ENCODE measurements around the gene MAN2B2. TPM values are rescaled to one million over a fixed set of nuclear protein-coding genes. Genes with fewer than 3 reads are reported as not detected.

MAN2B2 gene
- total and polyA plus RNA-seq, 12 donors: 6.0 to 27.1 (median 18.2) TPM

- intact Hi-C loops (cut with DNase I): loop anchor here in 1 of 10 donors (5.0 kb wide), 1 partner anchor 64 kb away; the partner anchor contains the start of gene MRFAP1
- Histone ChIP-seq H3K4me1 (peaks cover 0 to 21% (median 15%) of the 10 kb centered on the region in 9 donors), H3K4me3 (no peak overlapping the region), H3K36me3 (peaks cover 0 to 57% (median 30%) of the 10 kb centered on the region in 9 donors), H3K9me3 (peaks cover 0 to 6% (median 0%) of the 10 kb centered on the region in 11 donors), H3K27me3 (no peaks in the 10 kb centered on the region), H3K27ac (no peak overlapping the region)
- no peak for ATAC-seq
- TF ChIP-seq, protein P1, sequence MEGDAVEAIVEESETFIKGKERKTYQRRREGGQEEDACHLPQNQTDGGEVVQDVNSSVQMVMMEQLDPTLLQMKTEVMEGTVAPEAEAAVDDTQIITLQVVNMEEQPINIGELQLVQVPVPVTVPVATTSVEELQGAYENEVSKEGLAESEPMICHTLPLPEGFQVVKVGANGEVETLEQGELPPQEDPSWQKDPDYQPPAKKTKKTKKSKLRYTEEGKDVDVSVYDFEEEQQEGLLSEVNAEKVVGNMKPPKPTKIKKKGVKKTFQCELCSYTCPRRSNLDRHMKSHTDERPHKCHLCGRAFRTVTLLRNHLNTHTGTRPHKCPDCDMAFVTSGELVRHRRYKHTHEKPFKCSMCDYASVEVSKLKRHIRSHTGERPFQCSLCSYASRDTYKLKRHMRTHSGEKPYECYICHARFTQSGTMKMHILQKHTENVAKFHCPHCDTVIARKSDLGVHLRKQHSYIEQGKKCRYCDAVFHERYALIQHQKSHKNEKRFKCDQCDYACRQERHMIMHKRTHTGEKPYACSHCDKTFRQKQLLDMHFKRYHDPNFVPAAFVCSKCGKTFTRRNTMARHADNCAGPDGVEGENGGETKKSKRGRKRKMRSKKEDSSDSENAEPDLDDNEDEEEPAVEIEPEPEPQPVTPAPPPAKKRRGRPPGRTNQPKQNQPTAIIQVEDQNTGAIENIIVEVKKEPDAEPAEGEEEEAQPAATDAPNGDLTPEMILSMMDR (IDR thresholded peaks at IDR 0.05): no peak
- no peak for DNase-seq
- WGBS, 2 donors: 98% methylated on average over 9 of the region's 9 CpGs
Measured at GRCh38 chr4:6578221-6578620, 3.2 kb downstream of the MAN2B2 start.

DNA sequence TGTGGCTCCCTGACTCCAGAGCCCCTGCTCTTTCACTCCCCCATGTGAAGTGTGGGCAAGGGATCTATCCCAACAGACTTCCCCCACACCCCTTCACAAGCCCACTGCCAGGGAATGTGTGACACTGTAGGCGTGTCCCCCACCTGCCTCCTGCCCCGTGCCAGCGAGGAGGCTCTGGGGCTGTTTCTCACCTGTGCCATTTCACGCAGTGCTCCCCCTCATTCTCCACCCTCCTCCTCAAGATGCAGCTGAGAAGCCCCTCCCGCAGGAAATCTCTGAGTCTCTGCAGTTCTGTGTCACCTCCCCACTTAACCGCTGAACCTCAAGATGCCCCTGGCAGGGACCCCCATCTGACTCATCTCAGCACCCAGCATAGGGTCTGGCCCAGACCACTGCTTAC is 5.4 kb downstream of the MAN2B2 start:
- Histone ChIP-seq H3K27ac (no peak overlapping the region), H3K9me3 (peaks cover 0 to 14% (median 0%) of the 10 kb centered on the region in 11 donors), H3K27me3 (no peaks in the 10 kb centered on the region), H3K36me3 (peaks cover 0 to 65% (median 30%) of the 10 kb centered on the region in 9 donors), H3K4me3 (no peak overlapping the region), H3K4me1 (peaks cover 0 to 10% (median 6%) of the 10 kb centered on the region in 9 donors)
- DNase-seq (no peak), ATAC-seq (no peak)
- intact Hi-C loops (cut with DNase I): no loop called here
- TF ChIP-seq, protein P1 (IDR thresholded peaks at IDR 0.05): no peak
- WGBS, 2 donors: 93 to 96% methylated on average over 6 of the region's 6 CpGs

DNA sequence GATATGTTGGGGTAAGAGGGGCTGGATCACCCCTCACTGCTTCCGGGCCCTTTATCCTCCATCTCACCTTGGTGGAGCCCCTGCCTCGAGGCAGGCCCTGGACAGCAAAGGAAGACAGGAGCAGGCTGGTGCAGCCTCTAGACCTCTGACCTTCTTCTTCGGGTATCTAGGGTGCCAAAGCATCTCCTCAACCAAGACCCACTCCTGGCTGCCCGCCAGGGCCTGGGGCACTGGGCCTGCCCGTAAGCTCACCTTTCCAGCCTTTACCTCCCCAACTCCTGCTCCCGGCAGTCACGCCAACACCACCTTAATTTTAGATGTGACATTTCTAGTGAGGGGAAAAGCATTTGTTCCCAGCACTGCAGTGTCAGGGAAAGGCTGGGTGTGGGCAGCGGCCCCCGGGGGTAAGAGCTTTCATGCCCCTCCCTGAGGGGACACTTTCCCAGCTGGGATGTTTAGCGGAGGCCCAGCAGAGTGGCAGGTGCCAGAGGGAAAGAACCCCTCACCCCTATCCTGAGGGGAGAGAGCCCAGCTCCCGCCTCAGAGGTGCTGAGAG is 6.7 kb downstream of the MAN2B2 start:
- Histone ChIP-seq H3K4me1 (no peaks in the 10 kb centered on the region), H3K9me3 (peaks cover 0 to 20% (median 0%) of the 10 kb centered on the region in 11 donors), H3K4me3 (no peak overlapping the region), H3K36me3 (peaks cover 0 to 68% (median 30%) of the 10 kb centered on the region in 9 donors), H3K27ac (no peak overlapping the region), H3K27me3 (no peaks in the 10 kb centered on the region)
- TF ChIP-seq, protein P1 (IDR thresholded peaks at IDR 0.05): no peak
- intact Hi-C loops (cut with DNase I): no loop called here
- ATAC-seq (no peak), DNase-seq (no peak)
- WGBS, 2 donors: 94 to 97% methylated on average over 11 of the region's 11 CpGs

DNA sequence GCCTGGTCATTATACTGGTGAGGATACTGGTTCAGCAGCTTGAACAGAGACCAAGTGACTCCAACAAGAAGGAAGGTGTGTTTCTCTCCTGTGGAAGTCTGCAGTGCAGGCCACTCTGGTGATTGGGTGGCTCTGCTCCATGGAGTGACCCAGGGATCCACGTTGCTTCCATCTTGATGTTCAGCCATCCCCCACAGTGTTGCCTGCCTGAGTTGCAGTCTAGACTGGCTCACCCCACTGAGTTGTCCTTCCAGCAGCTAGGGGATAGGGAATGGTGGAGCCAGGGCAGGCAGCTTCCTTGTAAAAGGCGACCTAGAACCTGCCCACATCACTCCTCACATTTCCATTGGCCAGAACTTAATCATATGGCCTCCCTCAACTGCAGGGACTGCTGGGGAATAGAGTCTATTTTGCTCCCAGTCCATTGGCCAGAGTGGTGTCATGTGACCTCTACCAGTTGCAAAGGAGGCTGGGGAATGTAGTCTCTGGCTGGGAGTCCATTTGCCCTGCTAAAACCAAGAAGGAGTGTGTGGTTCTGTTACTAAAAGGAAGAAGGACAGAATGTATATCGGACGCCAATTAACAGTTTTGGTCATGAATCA is 8.0 kb downstream of the MAN2B2 start:
- H3K36me3 ChIP-seq: peaks cover 0 to 68% (median 29%) of the 10 kb centered on the region in 9 donors
- intact Hi-C loops (cut with DNase I): no loop called here
- ATAC-seq (no peak), DNase-seq (no peak)
- TF ChIP-seq, protein P1 (IDR thresholded peaks at IDR 0.05): no peak
- no peaks in the 10 kb centered on the region for H3K4me1 ChIP-seq
- no peak overlapping the region for H3K4me3 ChIP-seq
- no peak overlapping the region for H3K27ac ChIP-seq
- no peaks in the 10 kb centered on the region for H3K27me3 ChIP-seq
- WGBS, 2 donors: 86 to 88% methylated on average over 4 of the region's 4 CpGs
- peaks cover 0 to 20% (median 0%) of the 10 kb centered on the region in 11 donors for H3K9me3 ChIP-seq
